ENCODE data around the gene NEURL3. TPM values are rescaled to one million over a fixed set of nuclear protein-coding genes. Genes with fewer than 3 reads are reported as not detected.

NEURL3 gene
- total RNA-seq, 5 donors from 2014 or later (not counting 1 experiment from before 2014, with no cell fraction given): 0.23 TPM; not detected in 4

DNA sequence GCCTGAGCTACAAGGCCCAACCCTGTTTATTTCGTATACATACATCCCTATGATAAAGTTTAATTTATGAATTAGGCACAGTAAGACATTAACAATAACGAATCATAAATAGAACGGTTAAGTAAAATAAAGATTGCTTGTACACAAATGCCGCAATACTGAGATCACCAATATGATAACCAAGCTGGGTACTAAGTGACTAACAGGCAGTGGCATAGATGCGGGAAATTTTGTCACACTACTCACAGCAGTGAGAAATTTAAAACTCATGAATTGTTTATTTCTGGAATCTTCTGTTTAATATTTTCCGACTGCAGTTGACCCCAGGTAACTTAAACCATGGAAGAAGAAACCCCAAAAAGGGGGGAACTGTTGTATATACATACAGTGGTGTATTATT is 33.4 kb downstream of the NEURL3 start:
- H3K4me3 ChIP-seq (ENCODE audit: control insufficient read depth in 1 of 2, extremely low read depth in 1 of 2, low read length in 1 of 2): no peak overlapping the region
- ATAC-seq (replicated peaks in 1 of 4): no peak
- peaks cover 0 to 8% of the 10 kb centered on the region in 2 donors for H3K27me3 Mint-ChIP-seq
- peaks cover 0 to 7% of the 10 kb centered on the region in 2 experiments for H3K4me1 ChIP-seq (ENCODE audit: control insufficient read depth in 1 of 2, extremely low read depth in 1 of 2, insufficient read depth in 2 of 2, low read length in 2 of 2)
- H3K27ac Mint-ChIP-seq: no peak overlapping the region
- no peaks in the 10 kb centered on the region for H3K9me3 ChIP-seq
- peaks cover 0 to 7% of the 10 kb centered on the region in 2 experiments for H3K27me3 ChIP-seq (replicated peaks in 1 of 2; ENCODE audit: control insufficient read depth in 2 of 2, extremely low read depth in 1 of 2, insufficient read depth in 2 of 2, low read length in 1 of 2)
- peaks cover 3 to 11% (median 5%) of the 10 kb centered on the region in 3 donors for H3K4me1 Mint-ChIP-seq
- ChIA-PET POLR2A (no interaction called here), CTCF (no interaction called here)
- no peak overlapping the region for H3K27ac ChIP-seq (ENCODE audit: low read length)
- no peaks in the 10 kb centered on the region for H3K36me3 Mint-ChIP-seq
- DNase-seq: no peak
- no peaks in the 10 kb centered on the region for H3K36me3 ChIP-seq (ENCODE audit: control insufficient read depth in 2 of 2, extremely low read depth in 1 of 2, insufficient read depth in 1 of 2, low read length in 1 of 2)
- H3K4me3 Mint-ChIP-seq: no peak overlapping the region
- no peaks in the 10 kb centered on the region for H3K9me3 Mint-ChIP-seq
- WGBS (ENCODE audit: insufficient coverage): 67% methylated on average over 1 of the region's 6 CpGs

GRCh38 chr2:96470636-96471035 is 34.5 kb downstream of the NEURL3 start:
- H3K4me1 ChIP-seq (ENCODE audit: control insufficient read depth in 1 of 2, extremely low read depth in 1 of 2, insufficient read depth in 2 of 2, low read length in 2 of 2): peaks cover 0 to 7% of the 10 kb centered on the region in 2 experiments
- H3K27me3 Mint-ChIP-seq: peaks cover 0 to 8% of the 10 kb centered on the region in 2 donors
- no peaks in the 10 kb centered on the region for H3K9me3 ChIP-seq
- no peak overlapping the region for H3K27ac Mint-ChIP-seq
- ATAC-seq (replicated peaks in 1 of 4): peak; percentile 68 to 80 (median 70)
- CTCF ChIA-PET: no interaction called here
- POLR2A ChIA-PET: no interaction called here
- 33% methylated on average over 25 of the region's 25 CpGs for WGBS (ENCODE audit: insufficient coverage)
- peak overlapping the region in 1 of 3 donors; percentile 33 for H3K4me3 Mint-ChIP-seq
- H3K9me3 Mint-ChIP-seq: no peaks in the 10 kb centered on the region
- no peak overlapping the region for H3K27ac ChIP-seq (ENCODE audit: low read length)
- no peaks in the 10 kb centered on the region for H3K36me3 Mint-ChIP-seq
- peak overlapping the region in 1 of 2 donors; percentile 6 for H3K4me3 ChIP-seq (ENCODE audit: control insufficient read depth in 1 of 2, extremely low read depth in 1 of 2, low read length in 1 of 2)
- DNase-seq: peak in 27 of 35 experiments; percentile 9 to 61 (median 33)
- peaks cover 0 to 7% of the 10 kb centered on the region in 2 experiments for H3K27me3 ChIP-seq (replicated peaks in 1 of 2; ENCODE audit: control insufficient read depth in 2 of 2, extremely low read depth in 1 of 2, insufficient read depth in 2 of 2, low read length in 1 of 2)
- no peaks in the 10 kb centered on the region for H3K36me3 ChIP-seq (ENCODE audit: control insufficient read depth in 2 of 2, extremely low read depth in 1 of 2, insufficient read depth in 1 of 2, low read length in 1 of 2)
- H3K4me1 Mint-ChIP-seq: peaks cover 3 to 11% (median 5%) of the 10 kb centered on the region in 3 donors

DNA sequence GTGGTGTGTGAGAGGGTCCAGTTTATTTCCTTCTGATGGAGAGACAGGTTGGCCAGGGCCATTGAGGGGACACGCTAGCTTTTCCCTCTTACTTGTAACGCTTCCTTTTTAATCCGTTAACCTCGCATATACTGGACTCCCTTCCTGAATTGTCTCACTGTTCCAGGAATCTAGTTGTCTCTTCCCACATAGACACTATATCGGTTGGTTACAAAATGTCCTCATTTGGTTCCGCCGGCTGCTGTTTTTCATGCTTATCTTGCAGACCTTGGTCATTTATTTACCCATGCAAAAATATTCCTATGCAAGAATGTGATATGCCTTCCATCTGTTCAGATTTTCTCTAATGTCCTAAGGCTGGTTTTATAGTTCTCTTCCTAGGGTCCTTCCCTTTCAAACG is 35.0 kb downstream of the NEURL3 start:
- CTCF ChIA-PET: interaction anchor here in 1 of 2 donors (0.6 kb wide), 1 partner anchor 253 kb away, joined by 3 read pairs; no protein-coding TSS in a partner anchor

GRCh38 chr2:96468904-96469303 is 36.3 kb downstream of the NEURL3 start:
- 33% methylated on average over 1 of the region's 6 CpGs for WGBS (ENCODE audit: insufficient coverage)
- H3K4me3 Mint-ChIP-seq: no peak overlapping the region
- CTCF ChIA-PET: no interaction called here
- POLR2A ChIA-PET: interaction anchor here in 1 of 2 donors (0.5 kb wide), 1 partner anchor 9 kb away, joined by 3 read pairs; no protein-coding TSS in a partner anchor
- H3K36me3 Mint-ChIP-seq: no peaks in the 10 kb centered on the region
- peaks cover 3 to 5% (median 5%) of the 10 kb centered on the region in 3 donors for H3K4me1 Mint-ChIP-seq
- no peak for DNase-seq
- Histone ChIP-seq H3K9me3 (no peaks in the 10 kb centered on the region), H3K4me3 (ENCODE audit: control insufficient read depth in 1 of 2, extremely low read depth in 1 of 2, low read length in 1 of 2) (no peak overlapping the region), H3K4me1 (ENCODE audit: control insufficient read depth in 1 of 2, extremely low read depth in 1 of 2, insufficient read depth in 2 of 2, low read length in 2 of 2) (peaks cover 0 to 7% of the 10 kb centered on the region in 2 experiments), H3K27ac (ENCODE audit: low read length) (no peak overlapping the region), H3K36me3 (ENCODE audit: control insufficient read depth in 2 of 2, extremely low read depth in 1 of 2, insufficient read depth in 1 of 2, low read length in 1 of 2) (no peaks in the 10 kb centered on the region), H3K27me3 (replicated peaks in 1 of 2; ENCODE audit: control insufficient read depth in 2 of 2, extremely low read depth in 1 of 2, insufficient read depth in 2 of 2, low read length in 1 of 2) (peaks cover 0 to 7% of the 10 kb centered on the region in 2 experiments)
- H3K27ac Mint-ChIP-seq: no peak overlapping the region
- ATAC-seq (replicated peaks in 1 of 4): peak in 1 of 4 experiments; percentile 57
- peaks cover 0 to 8% of the 10 kb centered on the region in 2 donors for H3K27me3 Mint-ChIP-seq
- no peaks in the 10 kb centered on the region for H3K9me3 Mint-ChIP-seq

More for the DNA sequence above, 35.0 kb downstream of the NEURL3 start:
- ATAC-seq (replicated peaks in 1 of 4) (no peak), DNase-seq (no peak)
- H3K27me3 Mint-ChIP-seq: peaks cover 0 to 8% of the 10 kb centered on the region in 2 donors
- H3K27ac Mint-ChIP-seq: no peak overlapping the region
- H3K27me3 ChIP-seq (replicated peaks in 1 of 2; ENCODE audit: control insufficient read depth in 2 of 2, extremely low read depth in 1 of 2, insufficient read depth in 2 of 2, low read length in 1 of 2): peaks cover 0 to 7% of the 10 kb centered on the region in 2 experiments
- no peaks in the 10 kb centered on the region for H3K9me3 ChIP-seq
- 96% methylated on average over 6 of the region's 8 CpGs for WGBS (ENCODE audit: insufficient coverage)
- H3K27ac ChIP-seq (ENCODE audit: low read length): no peak overlapping the region
- no peaks in the 10 kb centered on the region for H3K9me3 Mint-ChIP-seq
- H3K4me3 Mint-ChIP-seq: peak overlapping the region in 1 of 3 donors; percentile 33
- H3K4me1 ChIP-seq (ENCODE audit: control insufficient read depth in 1 of 2, extremely low read depth in 1 of 2, insufficient read depth in 2 of 2, low read length in 2 of 2): peaks cover 0 to 7% of the 10 kb centered on the region in 2 experiments
- peaks cover 3 to 9% (median 5%) of the 10 kb centered on the region in 3 donors for H3K4me1 Mint-ChIP-seq
- no peaks in the 10 kb centered on the region for H3K36me3 ChIP-seq (ENCODE audit: control insufficient read depth in 2 of 2, extremely low read depth in 1 of 2, insufficient read depth in 1 of 2, low read length in 1 of 2)
- POLR2A ChIA-PET: interaction anchor here in 1 of 2 donors (0.6 kb wide), 1 partner anchor 16 kb away, joined by 3 read pairs; no protein-coding TSS in a partner anchor
- H3K4me3 ChIP-seq (ENCODE audit: control insufficient read depth in 1 of 2, extremely low read depth in 1 of 2, low read length in 1 of 2): no peak overlapping the region
- no peaks in the 10 kb centered on the region for H3K36me3 Mint-ChIP-seq

- H3K27me3 Mint-ChIP-seq: no peaks in the 10 kb centered on the region
- CTCF ChIA-PET: no interaction called here
- no peak overlapping the region for H3K27ac ChIP-seq (ENCODE audit: low read length)
- no peaks in the 10 kb centered on the region for H3K4me1 ChIP-seq (ENCODE audit: control insufficient read depth in 1 of 2, extremely low read depth in 1 of 2, insufficient read depth in 2 of 2, low read length in 2 of 2)
- ATAC-seq (replicated peaks in 1 of 4) (no peak), DNase-seq (no peak)
- POLR2A ChIA-PET: no interaction called here
- no peaks in the 10 kb centered on the region for H3K9me3 Mint-ChIP-seq
- no peaks in the 10 kb centered on the region for H3K9me3 ChIP-seq
- WGBS (ENCODE audit: insufficient coverage): 75% methylated on average over 2 of the region's 2 CpGs
- no peak overlapping the region for H3K27ac Mint-ChIP-seq
- no peak overlapping the region for H3K4me3 Mint-ChIP-seq
- H3K36me3 Mint-ChIP-seq: no peaks in the 10 kb centered on the region
- H3K4me1 Mint-ChIP-seq: no peaks in the 10 kb centered on the region
- H3K27me3 ChIP-seq (replicated peaks in 1 of 2; ENCODE audit: control insufficient read depth in 2 of 2, extremely low read depth in 1 of 2, insufficient read depth in 2 of 2, low read length in 1 of 2): no peaks in the 10 kb centered on the region
- H3K4me3 ChIP-seq (ENCODE audit: control insufficient read depth in 1 of 2, extremely low read depth in 1 of 2, low read length in 1 of 2): no peak overlapping the region
- H3K36me3 ChIP-seq (ENCODE audit: control insufficient read depth in 2 of 2, extremely low read depth in 1 of 2, insufficient read depth in 1 of 2, low read length in 1 of 2): no peaks in the 10 kb centered on the region
Measured at GRCh38 chr2:96464651-96465050, 40.5 kb downstream of the NEURL3 start.

DNA sequence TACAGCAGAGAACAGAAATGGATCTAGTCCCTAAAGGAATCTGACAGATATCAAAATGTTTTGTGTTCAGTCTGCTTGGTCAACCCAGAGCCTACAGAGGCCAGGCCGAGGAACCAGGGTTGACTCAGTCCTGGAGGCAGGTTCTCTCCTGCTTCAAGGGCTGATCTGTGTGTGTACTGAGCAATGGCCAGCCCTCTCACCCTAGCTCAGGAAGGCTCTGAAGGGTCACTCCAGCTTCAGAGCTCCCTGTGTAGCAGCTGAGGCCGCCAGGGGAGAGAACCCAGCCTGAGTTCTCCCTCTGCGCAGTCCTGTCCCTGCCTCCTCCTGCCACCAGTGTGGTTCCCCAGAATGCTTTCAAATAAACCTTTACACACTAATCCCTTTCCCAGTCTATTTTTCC is 41.1 kb downstream of the NEURL3 start:
- Histone ChIP-seq H3K4me3 (ENCODE audit: control insufficient read depth in 1 of 2, extremely low read depth in 1 of 2, low read length in 1 of 2) (no peak overlapping the region), H3K36me3 (ENCODE audit: control insufficient read depth in 2 of 2, extremely low read depth in 1 of 2, insufficient read depth in 1 of 2, low read length in 1 of 2) (no peaks in the 10 kb centered on the region), H3K27me3 (replicated peaks in 1 of 2; ENCODE audit: control insufficient read depth in 2 of 2, extremely low read depth in 1 of 2, insufficient read depth in 2 of 2, low read length in 1 of 2) (no peaks in the 10 kb centered on the region), H3K4me1 (ENCODE audit: control insufficient read depth in 1 of 2, extremely low read depth in 1 of 2, insufficient read depth in 2 of 2, low read length in 2 of 2) (no peaks in the 10 kb centered on the region), H3K9me3 (no peaks in the 10 kb centered on the region), H3K27ac (ENCODE audit: low read length) (no peak overlapping the region)
- Mint-ChIP-seq H3K27ac (no peak overlapping the region), H3K27me3 (no peaks in the 10 kb centered on the region), H3K4me3 (no peak overlapping the region), H3K4me1 (no peaks in the 10 kb centered on the region), H3K9me3 (no peaks in the 10 kb centered on the region), H3K36me3 (no peaks in the 10 kb centered on the region)
- WGBS (ENCODE audit: insufficient coverage): 75% methylated on average over 2 of the region's 3 CpGs
- ChIA-PET CTCF (no interaction called here), POLR2A (no interaction called here)
- DNase-seq (no peak), ATAC-seq (replicated peaks in 1 of 4) (no peak)

Data from T-cell (primary cell).